ENCODE data around the gene PYGO1.

- no peak for TF ChIP-seq CTCF (IDR thresholded peaks at IDR 0.05; ENCODE audit: low read depth, low read length, missing input control)
- no peak for TF ChIP-seq GABPA (IDR thresholded peaks at IDR 0.05 in 1 of 2, conservative IDR thresholded peaks at IDR 0.05 in 1 of 2)
- TF ChIP-seq HNF4A (conservative IDR thresholded peaks at IDR 0.05) = no peak
- TF ChIP-seq ZBTB33 (IDR thresholded peaks at IDR 0.05) = no peak
- TF ChIP-seq MAX (IDR thresholded peaks at IDR 0.05) = no peak
- no peak for TF ChIP-seq RAD21 (IDR thresholded peaks at IDR 0.05)
- TF ChIP-seq SP1 (IDR thresholded peaks at IDR 0.05) = no peak
- TF ChIP-seq FOXA2 (IDR thresholded peaks at IDR 0.05) = no peak
- TF ChIP-seq REST (IDR thresholded peaks at IDR 0.05) = no peak
- TF ChIP-seq ATF3 (IDR thresholded peaks at IDR 0.05) = no peak
- no peak for TF ChIP-seq JUND (IDR thresholded peaks at IDR 0.05)
- no peak for TF ChIP-seq YY1 (IDR thresholded peaks at IDR 0.05)
Observed at GRCh38 chr15:55494931-55495330, 93.2 kb downstream of the PYGO1 start.
